ENCODE measurements around the gene LRIG3. TPM values are rescaled to one million over a fixed set of nuclear protein-coding genes. Genes with fewer than 3 reads are reported as not detected.

The LRIG3 gene
- total and polyA plus RNA-seq, 9 of the 15 experiments (the other 6 are each of a cell fraction or from before 2014, with no cell fraction given) = 0.18 TPM; not detected in 8

- no peak for TF ChIP-seq ZBTB26 (CRISPR knock-in tag; IDR thresholded peaks at IDR 0.05)
- no peak for TF ChIP-seq FOS (IDR thresholded peaks at IDR 0.05; ENCODE audit: extremely low read depth, insufficient read length)
- no peak for TF ChIP-seq CC2D1A (IDR thresholded peaks at IDR 0.05)
- TF ChIP-seq, protein P1, sequence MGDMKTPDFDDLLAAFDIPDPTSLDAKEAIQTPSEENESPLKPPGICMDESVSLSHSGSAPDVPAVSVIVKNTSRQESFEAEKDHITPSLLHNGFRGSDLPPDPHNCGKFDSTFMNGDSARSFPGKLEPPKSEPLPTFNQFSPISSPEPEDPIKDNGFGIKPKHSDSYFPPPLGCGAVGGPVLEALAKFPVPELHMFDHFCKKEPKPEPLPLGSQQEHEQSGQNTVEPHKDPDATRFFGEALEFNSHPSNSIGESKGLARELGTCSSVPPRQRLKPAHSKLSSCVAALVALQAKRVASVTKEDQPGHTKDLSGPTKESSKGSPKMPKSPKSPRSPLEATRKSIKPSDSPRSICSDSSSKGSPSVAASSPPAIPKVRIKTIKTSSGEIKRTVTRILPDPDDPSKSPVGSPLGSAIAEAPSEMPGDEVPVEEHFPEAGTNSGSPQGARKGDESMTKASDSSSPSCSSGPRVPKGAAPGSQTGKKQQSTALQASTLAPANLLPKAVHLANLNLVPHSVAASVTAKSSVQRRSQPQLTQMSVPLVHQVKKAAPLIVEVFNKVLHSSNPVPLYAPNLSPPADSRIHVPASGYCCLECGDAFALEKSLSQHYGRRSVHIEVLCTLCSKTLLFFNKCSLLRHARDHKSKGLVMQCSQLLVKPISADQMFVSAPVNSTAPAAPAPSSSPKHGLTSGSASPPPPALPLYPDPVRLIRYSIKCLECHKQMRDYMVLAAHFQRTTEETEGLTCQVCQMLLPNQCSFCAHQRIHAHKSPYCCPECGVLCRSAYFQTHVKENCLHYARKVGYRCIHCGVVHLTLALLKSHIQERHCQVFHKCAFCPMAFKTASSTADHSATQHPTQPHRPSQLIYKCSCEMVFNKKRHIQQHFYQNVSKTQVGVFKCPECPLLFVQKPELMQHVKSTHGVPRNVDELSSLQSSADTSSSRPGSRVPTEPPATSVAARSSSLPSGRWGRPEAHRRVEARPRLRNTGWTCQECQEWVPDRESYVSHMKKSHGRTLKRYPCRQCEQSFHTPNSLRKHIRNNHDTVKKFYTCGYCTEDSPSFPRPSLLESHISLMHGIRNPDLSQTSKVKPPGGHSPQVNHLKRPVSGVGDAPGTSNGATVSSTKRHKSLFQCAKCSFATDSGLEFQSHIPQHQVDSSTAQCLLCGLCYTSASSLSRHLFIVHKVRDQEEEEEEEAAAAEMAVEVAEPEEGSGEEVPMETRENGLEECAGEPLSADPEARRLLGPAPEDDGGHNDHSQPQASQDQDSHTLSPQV (IDR thresholded peaks at IDR 0.05) = no peak
- no peak for TF ChIP-seq NONO (IDR thresholded peaks at IDR 0.05; ENCODE audit: low read depth in 2 of 2, low read length in 1 of 2)
- no peak for TF ChIP-seq ZNF77 (CRISPR knock-in tag; IDR thresholded peaks at IDR 0.05)
- TF ChIP-seq CGGBP1 (CRISPR knock-in tag; IDR thresholded peaks at IDR 0.05) = no peak
- no peak for TF ChIP-seq MCM3 (IDR thresholded peaks at IDR 0.05)
Observed at GRCh38 chr12:58850826-58851225, 69.5 kb downstream of the LRIG3 start (continued).

Data from K562 (cell line).